BE2C (cell line): ENCODE data around the gene SMC3.

ENCODE experiments used
- DNase-seq: peaks from one replicate; pipeline ENCODE4 v3.0.0-alpha.2; 2020
- H3K27me3 ChIP-seq: fragments of 250-450 bp; sonication (Bioruptor Pico); 2 replicates; pipeline ENCODE4 v1.5.1; 2020; ENCODE audit warnings: mild to moderate bottlenecking
- H3K36me3 ChIP-seq: fragments of 250-450 bp; sonication (Bioruptor Pico); 2 replicates; pipeline ENCODE4 v1.5.1; 2020; ENCODE audit warnings: mild to moderate bottlenecking
- H3K4me1 ChIP-seq: fragments of 250-450 bp; sonication (Bioruptor Pico); 2 replicates; pipeline ENCODE4 v1.5.1; 2020
- H3K4me3 ChIP-seq: 2 replicates; pipeline ENCODE4 v1.5.1; 2011; ENCODE audit warnings: low read depth, low read length
- H3K9me3 ChIP-seq: fragments of 250-450 bp; sonication (Bioruptor Pico); 2 replicates; pipeline ENCODE4 v1.5.1; 2020
- CTCF ChIP-seq: IDR thresholded peaks from 2 replicates; pipeline ENCODE4 v1.5.1; 2012; ENCODE audit warnings: mild to moderate bottlenecking, low read depth, low read length

The SMC3 gene

DNA sequence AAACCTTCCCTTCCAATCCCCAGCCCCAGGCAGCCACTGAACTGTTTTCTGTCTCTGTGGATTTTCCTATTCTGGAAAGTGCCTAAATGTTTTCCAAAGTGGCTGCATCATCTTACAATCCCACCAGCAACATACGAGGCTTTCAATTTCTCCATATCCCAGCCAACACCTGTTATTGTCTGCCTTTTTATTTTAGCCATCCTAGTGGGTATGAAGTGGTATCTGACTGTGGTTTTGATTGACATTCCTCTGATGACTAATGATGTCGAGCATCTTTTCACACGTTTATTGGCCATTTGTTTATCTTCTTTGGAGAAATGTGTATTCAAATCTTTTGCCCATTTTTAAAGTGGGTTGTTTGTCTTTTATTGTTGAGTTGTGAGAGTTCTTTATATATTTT, 6.2 kb upstream of the SMC3 start:
- TF ChIP-seq CTCF = no peak
- Histone ChIP-seq H3K4me1 (peaks cover 11% of the 10 kb centered on the region), H3K27me3 (no peaks in the 10 kb centered on the region), H3K4me3 (no peak overlapping the region), H3K36me3 (no peaks in the 10 kb centered on the region), H3K9me3 (no peaks in the 10 kb centered on the region)
- no peak for DNase-seq

GRCh38 chr10:110562348-110562747, 5.1 kb upstream of the SMC3 start:
- no peaks in the 10 kb centered on the region for H3K9me3 ChIP-seq
- DNase-seq = peak; percentile 17
- H3K27me3 ChIP-seq = no peaks in the 10 kb centered on the region
- TF ChIP-seq CTCF = no peak
- peaks cover 11% of the 10 kb centered on the region for H3K4me1 ChIP-seq
- no peaks in the 10 kb centered on the region for H3K36me3 ChIP-seq
- no peak overlapping the region for H3K4me3 ChIP-seq

DNA sequence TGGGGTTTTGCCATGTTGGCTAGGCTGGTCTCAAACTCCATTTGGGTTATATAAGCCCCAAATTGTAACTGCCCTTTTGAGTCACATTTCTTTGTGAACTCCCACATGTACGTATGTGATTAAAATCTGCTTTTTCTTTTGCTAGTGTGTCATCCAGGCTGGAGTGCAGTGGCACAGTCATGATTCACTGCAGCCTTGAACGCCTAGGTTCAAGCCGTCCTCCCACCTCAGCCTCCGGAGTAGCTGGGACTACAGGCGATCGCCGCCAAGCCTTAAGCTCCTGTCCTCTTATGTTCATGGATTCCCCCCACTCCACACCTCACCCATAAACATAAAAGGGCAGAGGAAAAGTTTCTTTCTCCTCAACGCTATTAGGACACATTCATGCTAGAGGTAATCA, 4.4 kb upstream of the SMC3 start:
- Histone ChIP-seq H3K27me3 (no peaks in the 10 kb centered on the region), H3K36me3 (peaks cover 2% of the 10 kb centered on the region; the same call in 1 of the 2 replicates), H3K9me3 (no peaks in the 10 kb centered on the region), H3K4me1 (peaks cover 11% of the 10 kb centered on the region), H3K4me3 (no peak overlapping the region)
- no peak for TF ChIP-seq CTCF
- no peak for DNase-seq

- no peak for TF ChIP-seq CTCF
- no peaks in the 10 kb centered on the region for H3K9me3 ChIP-seq
- peaks cover 14% of the 10 kb centered on the region for H3K36me3 ChIP-seq
- peak overlapping the region; percentile 85 for H3K4me3 ChIP-seq
- no peak for DNase-seq
- H3K4me1 ChIP-seq = peaks cover 21% of the 10 kb centered on the region
- no peaks in the 10 kb centered on the region for H3K27me3 ChIP-seq
These were observed 859 bp upstream of the SMC3 start for GRCh38 chr10:110566472-110567200.

- Histone ChIP-seq H3K36me3 (peaks cover 20% of the 10 kb centered on the region), H3K4me3 (peak overlapping the region; percentile 85), H3K27me3 (no peaks in the 10 kb centered on the region), H3K9me3 (no peaks in the 10 kb centered on the region), H3K4me1 (peaks cover 10% of the 10 kb centered on the region; the same call in 1 of the 2 replicates)
- peak; percentile 40 for DNase-seq
- TF ChIP-seq CTCF = no peak
These were observed 700 bp downstream of the SMC3 start for GRCh38 chr10:110568055-110568735.

DNA sequence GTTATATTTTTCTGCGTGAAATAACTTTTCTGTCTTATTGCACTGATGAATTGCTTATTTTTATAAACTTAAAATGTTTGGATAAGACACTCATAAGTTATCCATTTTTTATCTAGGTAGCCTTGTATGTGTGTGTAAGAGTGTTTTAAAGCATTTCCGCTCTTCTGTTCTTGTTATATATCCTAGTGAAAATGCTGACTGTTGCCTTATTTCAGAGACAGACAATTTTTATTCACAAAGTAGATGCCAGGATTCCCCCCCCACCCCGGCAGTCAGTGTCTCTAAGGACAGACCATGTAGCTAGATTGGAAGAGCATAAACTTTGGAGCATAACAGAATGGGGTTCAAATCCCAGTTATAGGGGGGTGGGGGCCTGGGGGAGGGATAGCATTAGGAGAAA, 1.6 kb downstream of the SMC3 start:
- no peak for TF ChIP-seq CTCF
- H3K4me1 ChIP-seq = peaks cover 10% of the 10 kb centered on the region; the same call in 1 of the 2 replicates
- no peak for DNase-seq
- H3K27me3 ChIP-seq = no peaks in the 10 kb centered on the region
- no peaks in the 10 kb centered on the region for H3K9me3 ChIP-seq
- peak overlapping the region; percentile 85 for H3K4me3 ChIP-seq
- H3K36me3 ChIP-seq = peaks cover 20% of the 10 kb centered on the region
